PC-9 (cell line): ENCODE data around the gene SH3RF1.

Experiments used
- CTCF ChIP-seq: fragments of 200-600 bp; sonication (generic); conservative IDR thresholded peaks from 2 replicates; pipeline ENCODE4 v1.6.1; 2017; ENCODE audit warnings: mixed run types, antibody characterized with exemption, mild to moderate bottlenecking, moderate library complexity
- EZH2 ChIP-seq: fragments of 200-600 bp; sonication (generic); IDR thresholded peaks from 2 replicates; pipeline ENCODE4 v1.8.0; 2017; ENCODE audit warnings: antibody characterized with exemption, low read depth

- TF ChIP-seq CTCF (no peak), EZH2 (no peak)
Observed at GRCh38 chr4:169050881-169051760, 219.6 kb downstream of the SH3RF1 start.
